ENCODE measurements around the gene PCBP3.

PCBP3 gene

DNA sequence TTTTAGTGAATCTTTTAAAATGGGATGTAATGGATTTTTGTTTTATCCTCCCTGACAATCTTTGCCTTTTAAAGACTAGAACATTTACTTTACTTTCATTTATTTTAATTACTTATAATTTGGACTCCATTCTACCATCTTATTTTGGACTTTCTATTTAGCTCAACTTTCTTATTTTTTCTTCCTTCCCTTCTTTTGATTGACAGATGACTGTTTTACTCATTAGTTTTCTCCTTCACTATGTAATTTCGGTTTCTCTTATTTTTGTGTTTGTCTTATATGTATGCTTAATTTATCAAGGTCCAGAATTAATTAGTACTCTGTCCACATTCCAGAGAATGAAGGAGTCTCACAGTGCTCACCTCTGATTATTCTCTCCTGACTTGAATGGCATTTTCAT lies 109.9 kb downstream of the PCBP3 start:
- no peak for DNase-seq (ENCODE audit: low read depth)
- TF ChIP-seq, protein P1, sequence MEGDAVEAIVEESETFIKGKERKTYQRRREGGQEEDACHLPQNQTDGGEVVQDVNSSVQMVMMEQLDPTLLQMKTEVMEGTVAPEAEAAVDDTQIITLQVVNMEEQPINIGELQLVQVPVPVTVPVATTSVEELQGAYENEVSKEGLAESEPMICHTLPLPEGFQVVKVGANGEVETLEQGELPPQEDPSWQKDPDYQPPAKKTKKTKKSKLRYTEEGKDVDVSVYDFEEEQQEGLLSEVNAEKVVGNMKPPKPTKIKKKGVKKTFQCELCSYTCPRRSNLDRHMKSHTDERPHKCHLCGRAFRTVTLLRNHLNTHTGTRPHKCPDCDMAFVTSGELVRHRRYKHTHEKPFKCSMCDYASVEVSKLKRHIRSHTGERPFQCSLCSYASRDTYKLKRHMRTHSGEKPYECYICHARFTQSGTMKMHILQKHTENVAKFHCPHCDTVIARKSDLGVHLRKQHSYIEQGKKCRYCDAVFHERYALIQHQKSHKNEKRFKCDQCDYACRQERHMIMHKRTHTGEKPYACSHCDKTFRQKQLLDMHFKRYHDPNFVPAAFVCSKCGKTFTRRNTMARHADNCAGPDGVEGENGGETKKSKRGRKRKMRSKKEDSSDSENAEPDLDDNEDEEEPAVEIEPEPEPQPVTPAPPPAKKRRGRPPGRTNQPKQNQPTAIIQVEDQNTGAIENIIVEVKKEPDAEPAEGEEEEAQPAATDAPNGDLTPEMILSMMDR (conservative IDR thresholded peaks at IDR 0.05; ENCODE audit: low read depth, low read length) = no peak
- no peak overlapping the region for H3K4me3 ChIP-seq (ENCODE audit: low read length)

DNA sequence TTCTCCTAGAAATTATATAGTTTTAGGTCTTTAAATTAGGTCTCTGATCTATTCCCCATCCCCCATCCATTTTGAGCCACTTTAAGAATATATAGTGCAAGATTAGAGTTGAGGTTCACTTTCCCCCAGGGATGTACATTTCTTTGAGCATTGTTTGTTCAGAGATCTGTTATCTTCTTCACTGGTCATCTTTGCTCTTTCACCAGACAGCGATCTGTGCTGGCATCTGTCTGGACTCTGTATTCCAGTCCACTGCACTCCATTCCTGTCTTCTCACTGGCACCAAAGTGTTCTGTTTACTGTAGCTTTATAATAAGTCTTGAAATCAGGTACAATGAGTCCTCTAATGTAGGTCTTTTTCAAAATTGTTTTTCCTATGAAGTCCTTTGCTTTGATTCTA lies 112.5 kb downstream of the PCBP3 start:
- TF ChIP-seq, protein P1 (conservative IDR thresholded peaks at IDR 0.05; ENCODE audit: low read depth, low read length) = no peak
- H3K4me3 ChIP-seq (ENCODE audit: low read length) = no peak overlapping the region
- no peak for DNase-seq (ENCODE audit: low read depth)

DNA sequence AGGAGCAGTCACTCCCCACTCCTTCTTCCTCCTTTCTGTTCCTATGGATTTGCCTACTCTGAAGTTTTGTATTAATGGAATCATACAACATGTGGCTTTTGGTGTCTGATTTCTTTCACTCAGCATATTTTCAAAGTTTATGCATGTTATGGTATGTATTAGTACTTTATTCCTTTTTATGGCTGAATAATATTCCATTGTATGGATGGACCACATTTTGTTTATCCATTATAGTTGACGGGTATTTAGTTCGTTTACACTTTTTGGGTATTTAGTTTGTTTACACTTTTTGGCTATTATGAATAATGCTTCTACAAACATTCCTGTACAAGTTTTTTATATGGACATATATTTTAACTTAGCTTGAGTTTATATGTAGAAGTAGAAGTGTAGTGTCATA lies 113.1 kb downstream of the PCBP3 start:
- no peak for DNase-seq (ENCODE audit: low read depth)
- no peak overlapping the region for H3K4me3 ChIP-seq (ENCODE audit: low read length)
- TF ChIP-seq, protein P1 (conservative IDR thresholded peaks at IDR 0.05; ENCODE audit: low read depth, low read length) = no peak

DNA sequence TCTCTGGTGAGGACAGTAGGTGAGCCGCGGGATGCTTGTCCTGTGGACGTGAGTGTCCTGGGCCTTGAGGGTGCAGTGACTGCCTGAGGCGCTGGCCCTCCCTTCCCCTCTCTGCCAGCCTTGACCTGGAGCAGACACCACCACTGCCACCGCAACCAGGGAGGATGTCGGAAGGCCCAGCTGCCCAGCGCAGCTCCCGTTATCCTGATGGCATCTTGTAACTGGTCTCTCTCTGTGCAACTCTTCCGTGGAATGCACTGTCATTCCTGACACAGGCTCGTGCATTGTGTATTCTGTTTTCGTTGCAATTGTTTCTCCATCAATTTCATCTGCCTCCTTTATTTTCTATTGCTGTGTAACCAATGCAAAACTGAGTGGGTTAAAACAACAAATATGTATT lies 118.2 kb downstream of the PCBP3 start:
- TF ChIP-seq, protein P1 (conservative IDR thresholded peaks at IDR 0.05; ENCODE audit: low read depth, low read length) = no peak
- no peak overlapping the region for H3K4me3 ChIP-seq (ENCODE audit: low read length)

DNA sequence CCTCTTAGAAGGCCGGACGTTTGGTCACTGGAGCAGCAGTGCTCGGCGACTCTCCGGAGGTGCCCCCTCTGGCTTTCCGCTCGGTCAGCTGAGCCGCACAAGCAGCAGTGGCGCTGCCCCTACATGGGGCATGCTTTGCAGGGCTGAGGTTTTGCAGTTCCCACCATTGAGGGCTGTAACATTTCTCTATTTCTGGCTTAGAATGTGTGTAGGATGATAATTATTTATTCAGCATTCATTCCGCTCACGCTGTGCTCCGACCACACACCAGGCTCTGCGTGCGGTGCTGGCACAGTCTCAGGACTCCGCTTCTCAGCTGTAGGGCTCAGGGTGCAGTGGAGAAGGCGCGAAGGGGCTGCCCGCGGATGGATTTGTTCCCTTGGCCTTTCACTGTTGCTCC lies 119.5 kb downstream of the PCBP3 start:
- DNase-seq (ENCODE audit: low read depth) = no peak
- H3K4me3 ChIP-seq (ENCODE audit: low read length) = no peak overlapping the region
- TF ChIP-seq, protein P1 (conservative IDR thresholded peaks at IDR 0.05; ENCODE audit: low read depth, low read length) = no peak

More for the DNA sequence above, 118.2 kb downstream of the PCBP3 start:
- DNase-seq (ENCODE audit: low read depth) = no peak

DNA sequence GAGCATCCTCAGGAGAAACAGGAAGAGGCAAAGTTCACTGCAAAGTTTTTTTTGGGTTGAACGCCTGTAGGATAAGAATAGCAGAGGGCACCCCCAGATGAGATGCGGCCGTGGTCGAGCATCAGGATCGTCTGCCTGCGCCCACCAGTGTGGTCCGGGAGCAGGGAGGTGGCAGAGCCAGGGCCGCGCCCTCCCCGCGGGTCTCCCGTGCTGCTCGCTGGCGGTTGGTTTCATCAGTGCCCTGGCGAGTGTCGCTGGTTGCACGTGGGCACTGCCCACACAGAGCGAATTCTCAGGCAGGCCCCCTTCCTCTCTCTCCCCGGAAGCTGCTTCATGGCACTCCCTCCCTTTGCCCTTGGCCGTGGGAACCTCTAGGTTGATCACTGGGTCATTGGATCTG lies 120.0 kb downstream of the PCBP3 start:
- no peak overlapping the region for H3K4me3 ChIP-seq (ENCODE audit: low read length)
- DNase-seq (ENCODE audit: low read depth) = no peak
- TF ChIP-seq, protein P1 (conservative IDR thresholded peaks at IDR 0.05; ENCODE audit: low read depth, low read length) = no peak

DNA sequence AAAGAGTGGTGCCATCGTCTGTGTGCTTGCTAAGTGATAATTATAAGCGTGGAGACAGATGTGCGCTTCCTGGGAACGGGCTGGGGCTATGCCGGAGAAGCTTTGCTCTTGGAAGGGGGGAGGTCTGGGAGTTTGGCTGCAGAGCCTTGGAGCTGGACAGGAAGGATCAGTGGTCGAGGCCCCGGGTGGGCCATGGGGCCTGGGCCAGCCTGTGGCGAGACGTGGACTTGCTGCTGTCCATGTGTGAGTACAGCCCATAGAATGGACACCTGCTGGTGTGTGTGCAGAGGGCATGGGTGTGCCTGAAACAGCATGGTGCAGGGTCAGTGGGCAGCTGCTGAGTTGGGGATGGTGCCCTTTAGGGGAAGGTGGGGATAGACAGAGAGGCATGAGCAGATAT lies 121.3 kb downstream of the PCBP3 start:
- no peak for DNase-seq (ENCODE audit: low read depth)
- TF ChIP-seq, protein P1 (conservative IDR thresholded peaks at IDR 0.05; ENCODE audit: low read depth, low read length) = no peak

More for the DNA sequence above, 121.3 kb downstream of the PCBP3 start:
- no peak overlapping the region for H3K4me3 ChIP-seq (ENCODE audit: low read length)

Data from retinal pigment epithelial cell (primary cell).